CD14-positive monocyte (primary cell): Measurements from ENCODE around the gene FAXC. TPM values are rescaled to one million over a fixed set of nuclear protein-coding genes. Genes with fewer than 3 reads are reported as not detected.

Source experiments
- DNase-seq, 3 donors: peaks; one replicate each; pipeline ENCODE4 v3.0.0-alpha.2; 2011 to 2022
- H2AFZ ChIP-seq: 2 replicates; pipeline ENCODE4 v1.6.0; 2012; ENCODE audit warnings: mild to moderate bottlenecking, low read depth, low read length, inconsistent platforms; ENCODE audit not compliant: insufficient read depth, poor library complexity, severe bottlenecking
- H3K27ac ChIP-seq, 2 donors: 1 replicate in 1 of 2; 2 replicates in 1 of 2; pipeline ENCODE4 v1.5.1; 2012 to 2013; ENCODE audit warnings: low read length in 2 of 2, control low read depth in 1 of 2, inconsistent platforms in 1 of 2, low read depth in 1 of 2, mild to moderate bottlenecking in 1 of 2
- H3K27me3 ChIP-seq, 2 donors: one replicate each; pipeline versions ENCODE4 v1.6.0 to v1.6.1; 2011 to 2013; ENCODE audit warnings: low read length in 2 of 2; ENCODE audit not compliant: control insufficient read depth in 2 of 2, insufficient read depth in 2 of 2
- H3K36me3 ChIP-seq, 2 donors: replicated peaks in 1 of 2; 1 replicate in 1 of 2; 2 replicates in 1 of 2; pipeline versions ENCODE4 v1.5.1 to v1.6.1; 2012 to 2013; ENCODE audit warnings: low read length in 2 of 2, control low read depth in 1 of 2, inconsistent platforms in 1 of 2, mild to moderate bottlenecking in 1 of 2; ENCODE audit not compliant: insufficient read depth in 2 of 2, control insufficient read depth in 1 of 2
- H3K4me1 ChIP-seq, 2 donors: 1 replicate in 1 of 2; 2 replicates in 1 of 2; pipeline versions ENCODE4 v1.5.1 to v1.6.1; 2012 to 2013; ENCODE audit warnings: low read length in 2 of 2, control low read depth in 1 of 2, inconsistent platforms in 1 of 2, mild to moderate bottlenecking in 1 of 2, moderate library complexity in 1 of 2; ENCODE audit not compliant: insufficient read depth in 2 of 2, control insufficient read depth in 1 of 2
- H3K4me2 ChIP-seq: replicated peaks from 2 replicates; pipeline ENCODE3; 2012; ENCODE audit warnings: low read length, moderate library complexity, mild to moderate bottlenecking; ENCODE audit not compliant: poor library complexity, severe bottlenecking; ENCODE audit errors: extremely low read depth
- H3K4me3 ChIP-seq, 3 experiments: fragments of 200-600 bp in 1 of 3; sonication (generic) in 1 of 3; replicated peaks in 1 of 3; 1 replicate in 2 of 3; 2 replicates in 1 of 3; pipeline ENCODE4 v1.5.1; 2011 to 2013; ENCODE audit warnings: low read length in 3 of 3, mild to moderate bottlenecking in 3 of 3, control low read depth in 2 of 3, low read depth in 2 of 3, inconsistent platforms in 1 of 3, moderate library complexity in 1 of 3
- H3K79me2 ChIP-seq: 2 replicates; pipeline ENCODE4 v1.6.0; 2012; ENCODE audit warnings: mild to moderate bottlenecking, control low read depth, inconsistent platforms, low read length, moderate library complexity; ENCODE audit not compliant: insufficient read depth
- H3K9ac ChIP-seq: 2 replicates; pipeline ENCODE4 v1.6.0; 2017; ENCODE audit warnings: low read length, mild to moderate bottlenecking; ENCODE audit not compliant: insufficient read depth, poor library complexity, severe bottlenecking
- H3K9me3 ChIP-seq, 2 donors: replicated peaks in 1 of 2; 1 replicate in 1 of 2; 2 replicates in 1 of 2; pipeline versions ENCODE4 v1.5.1 to v1.6.1; 2012 to 2013; ENCODE audit warnings: low read length in 2 of 2, control low read depth in 1 of 2; ENCODE audit not compliant: control insufficient read depth in 1 of 2, insufficient read depth in 1 of 2
- H4K20me1 ChIP-seq: 2 replicates; pipeline ENCODE4 v1.6.0; 2012; ENCODE audit warnings: mild to moderate bottlenecking, low read length, control low read depth, moderate library complexity; ENCODE audit not compliant: insufficient read depth
- H3K27ac Mint-ChIP-seq, 7 donors: one replicate each; pipeline ENCODE4 v1.8.0; 2020; ENCODE audit warnings: mild to moderate bottlenecking in 7 of 7, mixed read lengths in 7 of 7, moderate library complexity in 6 of 7, inconsistent platforms in 2 of 7
- H3K27me3 Mint-ChIP-seq, 3 donors: one replicate each; pipeline ENCODE4 v1.8.0; 2021 to 2022; ENCODE audit warnings: low read depth in 3 of 3, mild to moderate bottlenecking in 3 of 3, mixed read lengths in 3 of 3, moderate library complexity in 3 of 3, inconsistent platforms in 1 of 3
- H3K36me3 Mint-ChIP-seq, 2 donors: one replicate each; pipeline ENCODE4 v1.8.0; 2020; ENCODE audit warnings: mixed read lengths in 2 of 2, inconsistent platforms in 1 of 2, mild to moderate bottlenecking in 1 of 2
- H3K4me1 Mint-ChIP-seq: one replicate; pipeline ENCODE4 v1.8.0; 2020; ENCODE audit warnings: mild to moderate bottlenecking, mixed read lengths
- H3K4me3 Mint-ChIP-seq, 2 donors: one replicate each; pipeline ENCODE4 v1.8.0; 2020; ENCODE audit warnings: mild to moderate bottlenecking in 2 of 2, mixed read lengths in 2 of 2, moderate library complexity in 1 of 2
- H3K9me3 Mint-ChIP-seq, 7 donors: one replicate each; pipeline ENCODE4 v1.8.0; 2020 to 2022; ENCODE audit warnings: mixed read lengths in 7 of 7, mild to moderate bottlenecking in 6 of 7, moderate library complexity in 6 of 7, inconsistent platforms in 2 of 7
- CTCF ChIP-seq: fragments of 200-600 bp; IDR thresholded peaks from one replicate; pipeline ENCODE4 v1.8.0; 2022; ENCODE audit warnings: antibody characterized with exemption, mild to moderate bottlenecking
- WGBS: methylation state at CpG from one replicate; pipeline ENCODE4 v1.1.5; 2013; ENCODE audit warnings: missing lambda C conversion rate; ENCODE audit not compliant: insufficient coverage; 5-methylcytosine and 5-hydroxymethylcytosine counted together
- intact Hi-C, 2 donors: fragments of 100-400 bp; cut with micrococcal nuclease; formaldehyde crosslinking; loops; one replicate each; pipeline versions ENCODE4 v1.15.0 to v1.15.1; 2023
- polyA plus RNA-seq, 3 donors: library from polyadenylated mRNA; depleted of rRNA in 1 of 3; unstranded in 2 of 3; stranded (reverse) in 1 of 3; fragments of 300-500 nt in 2 of 3; fragments of >200 nt in 1 of 3; fragmentation: Illumina TruSeq in 2 of 3; gene quantifications; 1 replicate in 2 of 3; 2 replicates in 1 of 3; pipeline ENCODE4 v1.2.3, GENCODE V29; 2012 to 2021

Gene FAXC
- polyA plus RNA-seq, 3 donors, result not detected

- DNase-seq, result no peak
- TF ChIP-seq CTCF, result no peak
- H3K27me3 Mint-ChIP-seq, result peaks cover 4 to 6% (median 5%) of the 10 kb centered on the region in 3 donors
- no peak overlapping the region for H3K9ac ChIP-seq
- no peaks in the 10 kb centered on the region for H3K27me3 ChIP-seq
- H3K4me2 ChIP-seq, result no peak overlapping the region
- H2AFZ ChIP-seq, result no peak overlapping the region
- H3K4me3 Mint-ChIP-seq, result no peak overlapping the region
- no peak overlapping the region for H3K27ac ChIP-seq
- no peaks in the 10 kb centered on the region for H3K36me3 ChIP-seq
- no peaks in the 10 kb centered on the region for H3K4me1 Mint-ChIP-seq
- H3K79me2 ChIP-seq, result no peaks in the 10 kb centered on the region
- no peak overlapping the region for H3K27ac Mint-ChIP-seq
- H3K4me1 ChIP-seq, result no peaks in the 10 kb centered on the region
- no peaks in the 10 kb centered on the region for H3K9me3 ChIP-seq
- no peak overlapping the region for H3K4me3 ChIP-seq
- no peaks in the 10 kb centered on the region for H4K20me1 ChIP-seq
- intact Hi-C loops, result no loop called here
- 100% methylated on average over 1 of the region's 1 CpG for WGBS
- peaks cover 0 to 3% (median 0%) of the 10 kb centered on the region in 7 donors for H3K9me3 Mint-ChIP-seq
- no peaks in the 10 kb centered on the region for H3K36me3 Mint-ChIP-seq
Observed at GRCh38 chr6:99297006-99297405, 52.5 kb downstream of the FAXC start.

GRCh38 chr6:99296261-99296660 lies 53.2 kb downstream of the FAXC start:
- Histone ChIP-seq H3K36me3 (no peaks in the 10 kb centered on the region), H4K20me1 (no peaks in the 10 kb centered on the region), H3K4me3 (no peak overlapping the region), H3K9ac (no peak overlapping the region), H3K27ac (no peak overlapping the region), H2AFZ (no peak overlapping the region), H3K4me2 (no peak overlapping the region), H3K4me1 (no peaks in the 10 kb centered on the region), H3K27me3 (no peaks in the 10 kb centered on the region), H3K79me2 (no peaks in the 10 kb centered on the region), H3K9me3 (no peaks in the 10 kb centered on the region)
- intact Hi-C loops, result no loop called here
- Mint-ChIP-seq H3K9me3 (peaks cover 0 to 3% (median 0%) of the 10 kb centered on the region in 7 donors), H3K4me3 (no peak overlapping the region), H3K27me3 (peaks cover 4 to 6% (median 5%) of the 10 kb centered on the region in 3 donors), H3K4me1 (no peaks in the 10 kb centered on the region), H3K36me3 (no peaks in the 10 kb centered on the region), H3K27ac (no peak overlapping the region)
- no peak for DNase-seq
- WGBS, result 89% methylated on average over 3 of the region's 5 CpGs
- TF ChIP-seq CTCF, result no peak
